HEK293 (cell line): ENCODE data around the gene IL22RA1.

Experiments
- ATF2 ChIP-seq: fragments of 450-650 bp; formaldehyde crosslinking; IDR thresholded peaks from 2 replicates; pipeline ENCODE4 v1.5.1; 2016; ENCODE audit warnings: missing biosample characterization, missing genetic modification characterization, low read depth
- FEZF1 ChIP-seq: fragments of 450-650 bp; formaldehyde crosslinking; IDR thresholded peaks from 2 replicates; pipeline ENCODE4 v1.5.1; 2016; ENCODE audit warnings: missing biosample characterization, missing genetic modification characterization
- HOXC10 ChIP-seq: sonication (generic); formaldehyde crosslinking; IDR thresholded peaks from 2 replicates; pipeline ENCODE4 v1.8.1; 2023; ENCODE audit warnings: mild to moderate bottlenecking, missing genetic modification reagents
- KLF16 ChIP-seq: fragments of 450-650 bp; formaldehyde crosslinking; IDR thresholded peaks from 2 replicates; pipeline ENCODE4 v1.5.1; 2017; ENCODE audit warnings: missing biosample characterization, missing genetic modification characterization
- PRDM10 ChIP-seq: fragments of 450-650 bp; formaldehyde crosslinking; IDR thresholded peaks from 2 replicates; pipeline ENCODE4 v1.5.1; 2016; ENCODE audit warnings: missing biosample characterization, missing genetic modification characterization
- TRIM28 ChIP-seq: IDR thresholded peaks from 2 replicates; pipeline ENCODE4 v1.6.1; 2011; ENCODE audit warnings: low read length, control low read depth, borderline replicate concordance
- WT1 ChIP-seq: fragments of 450-650 bp; formaldehyde crosslinking; IDR thresholded peaks from 2 replicates; pipeline ENCODE4 v1.5.1; 2016; ENCODE audit warnings: missing biosample characterization, missing genetic modification characterization
- ZBTB10 ChIP-seq: fragments of 450-650 bp; formaldehyde crosslinking; IDR thresholded peaks from 2 replicates; pipeline ENCODE4 v1.5.1; 2016; ENCODE audit warnings: missing biosample characterization, missing genetic modification characterization
- ZFHX2 ChIP-seq: fragments of 450-650 bp; formaldehyde crosslinking; conservative IDR thresholded peaks from 2 replicates; pipeline ENCODE4 v1.5.1; 2016; ENCODE audit warnings: missing biosample characterization, missing genetic modification characterization
- ZNF155 ChIP-seq: fragments of 450-650 bp; formaldehyde crosslinking; IDR thresholded peaks from 2 replicates; pipeline ENCODE4 v1.5.1; 2016; ENCODE audit warnings: missing biosample characterization, missing genetic modification characterization
- ZNF16 ChIP-seq: fragments of 450-650 bp; formaldehyde crosslinking; IDR thresholded peaks from 2 replicates; pipeline ENCODE4 v1.5.1; 2016; ENCODE audit warnings: low read depth, missing biosample characterization, missing genetic modification characterization
- ZNF175 ChIP-seq: fragments of 450-650 bp; formaldehyde crosslinking; IDR thresholded peaks from 2 replicates; pipeline ENCODE4 v1.5.1; 2016; ENCODE audit warnings: missing biosample characterization, missing genetic modification characterization
- ZNF280C ChIP-seq: fragments of 450-650 bp; formaldehyde crosslinking; IDR thresholded peaks from 2 replicates; pipeline ENCODE4 v1.5.1; 2016; ENCODE audit warnings: missing biosample characterization, missing genetic modification characterization
- ZNF354C ChIP-seq: fragments of 450-650 bp; formaldehyde crosslinking; IDR thresholded peaks from 2 replicates; pipeline ENCODE4 v1.5.1; 2016; ENCODE audit warnings: missing biosample characterization, missing genetic modification characterization, low read depth, borderline replicate concordance
- ZNF366 ChIP-seq: fragments of 450-650 bp; formaldehyde crosslinking; conservative IDR thresholded peaks from 2 replicates; pipeline ENCODE4 v1.5.1; 2016; ENCODE audit warnings: missing biosample characterization, missing genetic modification characterization
- ZNF473 ChIP-seq: fragments of 450-650 bp; formaldehyde crosslinking; IDR thresholded peaks from 2 replicates; pipeline ENCODE4 v1.5.1; 2017; ENCODE audit warnings: missing biosample characterization, missing genetic modification characterization
- ZNF48 ChIP-seq: fragments of 450-650 bp; formaldehyde crosslinking; IDR thresholded peaks from 2 replicates; pipeline ENCODE4 v1.5.1; 2016; ENCODE audit warnings: missing biosample characterization, missing genetic modification characterization
- ZNF488 ChIP-seq: fragments of 450-650 bp; formaldehyde crosslinking; IDR thresholded peaks from 2 replicates; pipeline ENCODE4 v1.5.1; 2016; ENCODE audit warnings: missing biosample characterization, missing genetic modification characterization
- ZNF514 ChIP-seq: fragments of 450-650 bp; formaldehyde crosslinking; IDR thresholded peaks from 2 replicates; pipeline ENCODE4 v1.5.1; 2016; ENCODE audit warnings: missing biosample characterization, missing genetic modification characterization
- ZNF530 ChIP-seq: fragments of 450-650 bp; formaldehyde crosslinking; IDR thresholded peaks from 2 replicates; pipeline ENCODE4 v1.5.1; 2016; ENCODE audit warnings: low read depth, missing biosample characterization, missing genetic modification characterization
- ZNF549 ChIP-seq: fragments of 450-650 bp; IDR thresholded peaks from 2 replicates; pipeline ENCODE4 v1.5.1; 2018; ENCODE audit warnings: missing biosample characterization, missing genetic modification characterization, mild to moderate bottlenecking, inconsistent platforms, moderate library complexity
- ZNF596 ChIP-seq: fragments of 450-650 bp; IDR thresholded peaks from 2 replicates; pipeline ENCODE4 v1.5.0; 2018; ENCODE audit warnings: missing biosample characterization, mild to moderate bottlenecking, missing genetic modification characterization, moderate library complexity
- ZNF664 ChIP-seq: fragments of 450-650 bp; formaldehyde crosslinking; IDR thresholded peaks from 2 replicates; pipeline ENCODE4 v1.5.1; 2016; ENCODE audit warnings: missing biosample characterization, missing genetic modification characterization
- ZNF747 ChIP-seq: fragments of 450-650 bp; formaldehyde crosslinking; IDR thresholded peaks from 2 replicates; pipeline ENCODE4 v1.5.1; 2016; ENCODE audit warnings: missing biosample characterization, missing genetic modification characterization
- TF ChIP-seq, protein P1 (sequence below): fragments of 450-650 bp; formaldehyde crosslinking; IDR thresholded peaks from 2 replicates; pipeline ENCODE4 v1.5.1; 2016; ENCODE audit warnings: missing biosample characterization, missing genetic modification characterization
- TF ChIP-seq, protein P2 (sequence below): fragments of 450-650 bp; formaldehyde crosslinking; IDR thresholded peaks from 2 replicates; pipeline ENCODE4 v1.5.1; 2017; ENCODE audit warnings: missing biosample characterization, missing genetic modification characterization

IL22RA1 gene

DNA sequence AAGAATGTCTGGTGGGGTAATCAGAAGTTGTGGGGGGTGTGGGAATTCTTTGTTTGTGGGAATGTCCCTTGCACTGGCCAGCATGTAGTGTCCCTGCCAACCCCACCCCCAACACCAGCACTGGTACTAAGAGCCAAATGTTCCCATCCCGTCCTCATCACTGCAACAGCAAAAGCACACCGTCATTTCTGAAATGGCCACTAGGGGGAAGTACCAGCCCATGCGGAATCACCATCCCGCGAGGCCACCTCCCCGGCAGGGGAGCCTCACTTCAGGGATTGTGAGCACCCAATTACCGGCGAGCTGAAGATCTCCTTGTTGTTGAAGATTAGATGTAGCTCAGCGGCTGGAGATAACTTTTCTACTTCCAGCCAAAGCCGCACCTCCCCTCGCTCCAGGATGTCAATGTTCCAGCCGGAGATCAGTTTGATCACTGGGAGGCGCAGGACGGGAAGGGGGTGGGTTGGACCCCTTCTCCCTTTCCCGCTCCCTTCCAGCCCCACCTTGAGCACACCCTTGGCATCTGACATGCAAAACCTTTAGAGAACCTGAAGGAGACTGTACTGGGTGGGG lies 72.0 kb downstream of the IL22RA1 start (continued):
- TF ChIP-seq ZNF530 (no peak), ZNF488 (tag by site-specific recombination) (no peak), TRIM28 (no peak), ZFHX2 (tag by site-specific recombination) (no peak), ZNF549 (tag by site-specific recombination) (no peak), ZNF155 (no peak), ZNF747 (tag by site-specific recombination) (no peak), ZNF596 (tag by site-specific recombination) (no peak), ZBTB10 (tag by site-specific recombination) (no peak), KLF16 (tag by site-specific recombination) (peak; percentile 63; the same call in 1 of the 2 replicates), ZNF354C (tag by site-specific recombination) (no peak), ZNF16 (no peak), FEZF1 (tag by site-specific recombination) (no peak), ZNF514 (no peak), ZNF175 (no peak), ZNF48 (tag by site-specific recombination) (no peak), ZNF473 (tag by site-specific recombination) (no peak), WT1 (tag by site-specific recombination) (no peak), HOXC10 (CRISPR knock-in tag) (no peak), ATF2 (tag by site-specific recombination) (no peak), ZNF664 (no peak), ZNF280C (no peak), ZNF366 (tag by site-specific recombination) (no peak), PRDM10 (tag by site-specific recombination) (peak; percentile 49; the same call in 1 of the 2 replicates)
- TF ChIP-seq, protein P1, sequence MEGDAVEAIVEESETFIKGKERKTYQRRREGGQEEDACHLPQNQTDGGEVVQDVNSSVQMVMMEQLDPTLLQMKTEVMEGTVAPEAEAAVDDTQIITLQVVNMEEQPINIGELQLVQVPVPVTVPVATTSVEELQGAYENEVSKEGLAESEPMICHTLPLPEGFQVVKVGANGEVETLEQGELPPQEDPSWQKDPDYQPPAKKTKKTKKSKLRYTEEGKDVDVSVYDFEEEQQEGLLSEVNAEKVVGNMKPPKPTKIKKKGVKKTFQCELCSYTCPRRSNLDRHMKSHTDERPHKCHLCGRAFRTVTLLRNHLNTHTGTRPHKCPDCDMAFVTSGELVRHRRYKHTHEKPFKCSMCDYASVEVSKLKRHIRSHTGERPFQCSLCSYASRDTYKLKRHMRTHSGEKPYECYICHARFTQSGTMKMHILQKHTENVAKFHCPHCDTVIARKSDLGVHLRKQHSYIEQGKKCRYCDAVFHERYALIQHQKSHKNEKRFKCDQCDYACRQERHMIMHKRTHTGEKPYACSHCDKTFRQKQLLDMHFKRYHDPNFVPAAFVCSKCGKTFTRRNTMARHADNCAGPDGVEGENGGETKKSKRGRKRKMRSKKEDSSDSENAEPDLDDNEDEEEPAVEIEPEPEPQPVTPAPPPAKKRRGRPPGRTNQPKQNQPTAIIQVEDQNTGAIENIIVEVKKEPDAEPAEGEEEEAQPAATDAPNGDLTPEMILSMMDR (tag by site-specific recombination) = peak; percentile 88
- TF ChIP-seq, protein P2, sequence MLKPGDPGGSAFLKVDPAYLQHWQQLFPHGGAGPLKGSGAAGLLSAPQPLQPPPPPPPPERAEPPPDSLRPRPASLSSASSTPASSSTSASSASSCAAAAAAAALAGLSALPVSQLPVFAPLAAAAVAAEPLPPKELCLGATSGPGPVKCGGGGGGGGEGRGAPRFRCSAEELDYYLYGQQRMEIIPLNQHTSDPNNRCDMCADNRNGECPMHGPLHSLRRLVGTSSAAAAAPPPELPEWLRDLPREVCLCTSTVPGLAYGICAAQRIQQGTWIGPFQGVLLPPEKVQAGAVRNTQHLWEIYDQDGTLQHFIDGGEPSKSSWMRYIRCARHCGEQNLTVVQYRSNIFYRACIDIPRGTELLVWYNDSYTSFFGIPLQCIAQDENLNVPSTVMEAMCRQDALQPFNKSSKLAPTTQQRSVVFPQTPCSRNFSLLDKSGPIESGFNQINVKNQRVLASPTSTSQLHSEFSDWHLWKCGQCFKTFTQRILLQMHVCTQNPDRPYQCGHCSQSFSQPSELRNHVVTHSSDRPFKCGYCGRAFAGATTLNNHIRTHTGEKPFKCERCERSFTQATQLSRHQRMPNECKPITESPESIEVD (tag by site-specific recombination) = no peak
